K562 (cell line): Measurements from ENCODE around the gene ABR. TPM values are rescaled to one million over a fixed set of nuclear protein-coding genes. Genes with fewer than 3 reads are reported as not detected.
A peak's percentile ranks its signal among the peaks of the same experiment; 100 is the strongest.

Experiments
- CCNT2 ChIP-seq: IDR thresholded peaks from 2 replicates; pipeline ENCODE4 v1.6.1; 2011; ENCODE audit warnings: borderline replicate concordance, low read depth, mild to moderate bottlenecking, moderate library complexity, mixed read lengths, low read length; ENCODE audit not compliant: insufficient read length; ENCODE audit errors: extremely low read depth
- DIDO1 ChIP-seq: fragments of 450-650 bp; IDR thresholded peaks from 2 replicates; pipeline ENCODE4 v1.6.1; 2016; ENCODE audit warnings: low read depth, missing biosample characterization, missing genetic modification characterization
- HSF4 ChIP-seq: fragments of 250-450 bp; sonication (Bioruptor Pico); IDR thresholded peaks from 2 replicates; pipeline ENCODE4 v2.1.2; 2022; ENCODE audit warnings: mild to moderate bottlenecking, moderate library complexity, borderline replicate concordance
- JUND ChIP-seq, 2 experiments: IDR thresholded peaks; 2 replicates in 1 of 2; 3 replicates in 1 of 2; pipeline ENCODE4 v1.6.1; 2011; ENCODE audit warnings: borderline replicate concordance in 2 of 2, low read depth in 2 of 2, low read length in 2 of 2, improper control_type of control experiment in 1 of 2, missing biosample characterization in 1 of 2, missing genetic modification characterization in 1 of 2, missing genetic modification reagents in 1 of 2
- KAT2B ChIP-seq: IDR thresholded peaks from one replicate; pipeline ENCODE4 v1.6.1; 2012; ENCODE audit warnings: low read depth, mild to moderate bottlenecking, control low read depth, inconsistent platforms, low read length, moderate library complexity
- KAT8 ChIP-seq: fragments of 450-650 bp; IDR thresholded peaks from 2 replicates; pipeline ENCODE4 v1.6.1; 2016; ENCODE audit warnings: low read depth, mild to moderate bottlenecking
- MBD2 ChIP-seq: sonication (generic); IDR thresholded peaks from 2 replicates; pipeline ENCODE4 v1.6.1; 2016; ENCODE audit warnings: low read depth, borderline replicate concordance
- NR2C2 ChIP-seq, 2 experiments: fragments of 200-800 bp in 1 of 2; sonication (Bioruptor generic) in 1 of 2; sonication (generic) in 1 of 2; formaldehyde crosslinking in 1 of 2; IDR thresholded peaks; 2 replicates each; pipeline versions ENCODE4 v1.6.1 to v1.8.0; 2016 to 2022; ENCODE audit warnings: mild to moderate bottlenecking in 1 of 2, missing compliant biosample characterization in 1 of 2, missing genetic modification characterization in 1 of 2, missing genetic modification reagents in 1 of 2
- PRPF4 ChIP-seq: fragments of 200-400 bp; formaldehyde crosslinking; IDR thresholded peaks from one replicate; pipeline ENCODE4 v1.6.1; 2017; ENCODE audit warnings: low read length, low read depth, mild to moderate bottlenecking; ENCODE audit not compliant: insufficient read depth, poor library complexity, severe bottlenecking
- RCOR1 ChIP-seq, 2 experiments: IDR thresholded peaks; 2 replicates each; pipeline ENCODE4 v1.6.1; 2012; ENCODE audit warnings: low read depth in 2 of 2, low read length in 2 of 2, borderline replicate concordance in 1 of 2, improper control_type of control experiment in 1 of 2
- SMAD4 ChIP-seq: fragments of 250-450 bp; sonication (Bioruptor Pico); conservative IDR thresholded peaks from 2 replicates; pipeline ENCODE4 v1.8.0; 2021; ENCODE audit warnings: inconsistent platforms, mild to moderate bottlenecking, moderate library complexity
- SMC3 ChIP-seq: conservative IDR thresholded peaks from 2 replicates; pipeline ENCODE4 v1.6.1; 2011; ENCODE audit warnings: low read depth, low read length, improper control_type of control experiment; ENCODE audit not compliant: insufficient read depth
- STAG1 ChIP-seq: sonication (generic); formaldehyde crosslinking; IDR thresholded peaks from 2 replicates; pipeline ENCODE4 v1.5.0; 2020; ENCODE audit warnings: missing genetic modification reagents, borderline replicate concordance
- STAT5B ChIP-seq: fragments of 250-450 bp; sonication (Bioruptor Pico); IDR thresholded peaks from 2 replicates; pipeline ENCODE4 v1.8.0; 2021; ENCODE audit warnings: mild to moderate bottlenecking, inconsistent platforms
- TSC22D4 ChIP-seq: fragments of 450-650 bp; IDR thresholded peaks from 2 replicates; pipeline ENCODE4 v1.6.1; 2016; ENCODE audit warnings: missing genetic modification characterization, missing biosample characterization, control low read depth
- polyA plus RNA-seq, 8 experiments: library from polyadenylated mRNA; depleted of rRNA in 4 of 8; stranded (reverse) in 5 of 8; unstranded in 3 of 8; fragments of >200 nt; fragmentation: Nextera tagmentation in 2 of 8; fragmentation: Illumina TruSeq in 1 of 8; extraction: Ambion mirVana in 2 of 8; extraction: Trizol in 1 of 8; gene quantifications; 2 replicates each; pipeline versions ENCODE4 v1.2.1 to v1.2.3, GENCODE V29; 2011 to 2014; ENCODE audit warnings: inconsistent platforms in 1 of 8, missing spikeins in 1 of 8
- total RNA-seq, 7 experiments: library from RNA; depleted of rRNA in 6 of 7; stranded (reverse); fragments of >200 nt in 6 of 7; fragmentation: Illumina TruSeq in 2 of 7; extraction: Trizol in 2 of 7; gene quantifications; 2 replicates each; pipeline versions ENCODE4 v1.2.1 to v1.2.3, GENCODE V29; 2011 to 2021; ENCODE audit warnings: low replicate concordance in 1 of 7
- TF ChIP-seq, protein P1 (sequence below): fragments of 450-650 bp; IDR thresholded peaks from 2 replicates; pipeline ENCODE4 v1.6.1; 2016; ENCODE audit warnings: antibody characterized with exemption
- TF ChIP-seq, protein P2 (sequence below): IDR thresholded peaks from 2 replicates; pipeline ENCODE4 v1.6.1; 2011; ENCODE audit warnings: borderline replicate concordance, low read depth, mild to moderate bottlenecking, moderate library complexity, low read length; ENCODE audit not compliant: insufficient read depth, poor library complexity, severe bottlenecking
- TF ChIP-seq, protein P3 (sequence below): sonication (generic); formaldehyde crosslinking; IDR thresholded peaks from 2 replicates; pipeline ENCODE4 v1.8.0; 2023; ENCODE audit warnings: mild to moderate bottlenecking, missing genetic modification reagents

Gene ABR
- total and polyA plus RNA-seq, 9 of the 15 experiments (the other 6 are each of a cell fraction or from before 2014, with no cell fraction given), result 0.07 to 1.6 (median 0.37) TPM; not detected in 1

DNA sequence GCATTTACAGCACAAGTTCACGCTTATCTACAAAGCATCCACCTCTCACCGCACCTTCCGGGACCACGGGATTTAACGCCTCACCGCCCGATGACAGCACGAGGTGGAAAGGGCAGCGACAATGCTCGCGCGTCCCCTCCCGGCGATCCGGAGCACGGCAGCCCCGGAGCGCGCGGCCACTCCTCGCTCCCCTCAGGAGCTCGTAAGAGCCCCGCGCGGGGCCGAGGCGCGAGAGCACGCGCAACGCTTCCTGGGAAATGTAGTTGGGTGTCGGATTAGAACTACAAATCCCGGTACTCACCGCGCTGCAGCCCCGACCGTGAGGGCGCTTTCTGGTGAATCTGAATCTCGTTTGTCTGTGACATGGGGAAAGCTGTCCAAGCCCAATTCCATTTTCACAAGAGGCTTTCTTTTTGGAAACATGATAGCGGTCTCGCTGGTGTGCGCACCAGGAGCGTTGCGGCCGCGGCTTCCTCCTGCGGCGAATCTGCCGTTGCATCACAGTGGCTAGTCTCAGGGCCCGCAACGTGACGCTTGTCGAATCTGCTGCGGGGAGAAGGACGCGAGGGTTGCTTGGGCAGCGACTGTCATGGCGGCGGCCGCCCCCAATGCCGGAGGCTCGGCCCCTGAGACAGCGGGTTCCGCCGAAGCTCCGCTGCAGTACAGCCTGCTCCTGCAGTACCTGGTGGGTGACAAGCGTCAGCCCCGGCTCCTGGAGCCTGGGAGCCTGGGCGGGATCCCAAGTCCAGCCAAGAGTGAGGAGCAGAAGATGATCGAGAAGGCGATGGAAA is 183.0 kb downstream of the ABR start, which contains the start of gene TIMM22 (continued):
- peak; percentile 55; the same call in 1 of the 2 replicates for TF ChIP-seq NR2C2 (CRISPR knock-in tag; IDR thresholded peaks at IDR 0.05)
- TF ChIP-seq NR2C2 (tag; IDR thresholded peaks at IDR 0.05), result peak; percentile 87
- TF ChIP-seq, protein P1, sequence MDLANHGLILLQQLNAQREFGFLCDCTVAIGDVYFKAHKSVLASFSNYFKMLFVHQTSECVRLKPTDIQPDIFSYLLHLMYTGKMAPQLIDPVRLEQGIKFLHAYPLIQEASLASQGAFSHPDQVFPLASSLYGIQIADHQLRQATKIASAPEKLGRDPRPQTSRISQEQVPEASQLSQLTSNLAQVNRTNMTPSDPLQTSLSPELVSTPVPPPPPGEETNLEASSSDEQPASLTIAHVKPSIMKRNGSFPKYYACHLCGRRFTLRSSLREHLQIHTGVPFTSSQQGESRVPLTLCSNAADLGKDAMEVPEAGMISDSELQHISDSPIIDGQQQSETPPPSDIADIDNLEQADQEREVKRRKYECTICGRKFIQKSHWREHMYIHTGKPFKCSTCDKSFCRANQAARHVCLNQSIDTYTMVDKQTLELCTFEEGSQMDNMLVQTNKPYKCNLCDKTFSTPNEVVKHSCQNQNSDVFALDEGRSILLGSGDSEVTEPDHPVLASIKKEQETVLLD, result no peak
- TF ChIP-seq KAT8, result no peak
- TF ChIP-seq, protein P2, sequence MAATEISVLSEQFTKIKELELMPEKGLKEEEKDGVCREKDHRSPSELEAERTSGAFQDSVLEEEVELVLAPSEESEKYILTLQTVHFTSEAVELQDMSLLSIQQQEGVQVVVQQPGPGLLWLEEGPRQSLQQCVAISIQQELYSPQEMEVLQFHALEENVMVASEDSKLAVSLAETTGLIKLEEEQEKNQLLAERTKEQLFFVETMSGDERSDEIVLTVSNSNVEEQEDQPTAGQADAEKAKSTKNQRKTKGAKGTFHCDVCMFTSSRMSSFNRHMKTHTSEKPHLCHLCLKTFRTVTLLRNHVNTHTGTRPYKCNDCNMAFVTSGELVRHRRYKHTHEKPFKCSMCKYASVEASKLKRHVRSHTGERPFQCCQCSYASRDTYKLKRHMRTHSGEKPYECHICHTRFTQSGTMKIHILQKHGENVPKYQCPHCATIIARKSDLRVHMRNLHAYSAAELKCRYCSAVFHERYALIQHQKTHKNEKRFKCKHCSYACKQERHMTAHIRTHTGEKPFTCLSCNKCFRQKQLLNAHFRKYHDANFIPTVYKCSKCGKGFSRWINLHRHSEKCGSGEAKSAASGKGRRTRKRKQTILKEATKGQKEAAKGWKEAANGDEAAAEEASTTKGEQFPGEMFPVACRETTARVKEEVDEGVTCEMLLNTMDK, result no peak
- no peak for TF ChIP-seq TSC22D4 (tag)
- no peak for TF ChIP-seq PRPF4
- TF ChIP-seq JUND (IDR thresholded peaks at IDR 0.05; ENCODE audit: borderline replicate concordance, low read depth, low read length), result peak; percentile 36; the same call in 1 of the 2 replicates
- peak; percentile 20; the same call in 1 of the 3 replicates for TF ChIP-seq JUND (tag; IDR thresholded peaks at IDR 0.05; ENCODE audit: borderline replicate concordance, low read depth, low read length)
- TF ChIP-seq STAG1 (CRISPR knock-in tag), result peak; percentile 77; the same call in 1 of the 2 replicates
- peak; percentile 61 for TF ChIP-seq CCNT2
- TF ChIP-seq HSF4 (CRISPR knock-in tag), result no peak
- no peak for TF ChIP-seq KAT2B
- no peak for TF ChIP-seq SMAD4
- TF ChIP-seq, protein P3, sequence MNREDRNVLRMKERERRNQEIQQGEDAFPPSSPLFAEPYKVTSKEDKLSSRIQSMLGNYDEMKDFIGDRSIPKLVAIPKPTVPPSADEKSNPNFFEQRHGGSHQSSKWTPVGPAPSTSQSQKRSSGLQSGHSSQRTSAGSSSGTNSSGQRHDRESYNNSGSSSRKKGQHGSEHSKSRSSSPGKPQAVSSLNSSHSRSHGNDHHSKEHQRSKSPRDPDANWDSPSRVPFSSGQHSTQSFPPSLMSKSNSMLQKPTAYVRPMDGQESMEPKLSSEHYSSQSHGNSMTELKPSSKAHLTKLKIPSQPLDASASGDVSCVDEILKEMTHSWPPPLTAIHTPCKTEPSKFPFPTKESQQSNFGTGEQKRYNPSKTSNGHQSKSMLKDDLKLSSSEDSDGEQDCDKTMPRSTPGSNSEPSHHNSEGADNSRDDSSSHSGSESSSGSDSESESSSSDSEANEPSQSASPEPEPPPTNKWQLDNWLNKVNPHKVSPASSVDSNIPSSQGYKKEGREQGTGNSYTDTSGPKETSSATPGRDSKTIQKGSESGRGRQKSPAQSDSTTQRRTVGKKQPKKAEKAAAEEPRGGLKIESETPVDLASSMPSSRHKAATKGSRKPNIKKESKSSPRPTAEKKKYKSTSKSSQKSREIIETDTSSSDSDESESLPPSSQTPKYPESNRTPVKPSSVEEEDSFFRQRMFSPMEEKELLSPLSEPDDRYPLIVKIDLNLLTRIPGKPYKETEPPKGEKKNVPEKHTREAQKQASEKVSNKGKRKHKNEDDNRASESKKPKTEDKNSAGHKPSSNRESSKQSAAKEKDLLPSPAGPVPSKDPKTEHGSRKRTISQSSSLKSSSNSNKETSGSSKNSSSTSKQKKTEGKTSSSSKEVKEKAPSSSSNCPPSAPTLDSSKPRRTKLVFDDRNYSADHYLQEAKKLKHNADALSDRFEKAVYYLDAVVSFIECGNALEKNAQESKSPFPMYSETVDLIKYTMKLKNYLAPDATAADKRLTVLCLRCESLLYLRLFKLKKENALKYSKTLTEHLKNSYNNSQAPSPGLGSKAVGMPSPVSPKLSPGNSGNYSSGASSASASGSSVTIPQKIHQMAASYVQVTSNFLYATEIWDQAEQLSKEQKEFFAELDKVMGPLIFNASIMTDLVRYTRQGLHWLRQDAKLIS, result no peak
- TF ChIP-seq MBD2, result peak; percentile 73
- TF ChIP-seq DIDO1 (tag), result peak; percentile 91
- TF ChIP-seq RCOR1 (IDR thresholded peaks at IDR 0.05; ENCODE audit: borderline replicate concordance in 1 of 2, low read depth in 2 of 2, low read length in 2 of 2), result peak in 1 of 2 experiments; percentile 88; a peak in 2 of 4 replicates
- TF ChIP-seq STAT5B (CRISPR knock-in tag), result no peak
- TF ChIP-seq SMC3, result peak; percentile 60
